NCI-H526 (cell line): ENCODE measurements around the gene MYO16.

Experiments used
- DNase-seq, 2 experiments: peaks; one replicate each; lab custom pipeline; 2025; lab: John Stamatoyannopoulos, UW

The MYO16 gene

GRCh38 chr13:108933061-108933460, 303.6 kb downstream of the MYO16 start:
- DNase-seq = no peak

DNA sequence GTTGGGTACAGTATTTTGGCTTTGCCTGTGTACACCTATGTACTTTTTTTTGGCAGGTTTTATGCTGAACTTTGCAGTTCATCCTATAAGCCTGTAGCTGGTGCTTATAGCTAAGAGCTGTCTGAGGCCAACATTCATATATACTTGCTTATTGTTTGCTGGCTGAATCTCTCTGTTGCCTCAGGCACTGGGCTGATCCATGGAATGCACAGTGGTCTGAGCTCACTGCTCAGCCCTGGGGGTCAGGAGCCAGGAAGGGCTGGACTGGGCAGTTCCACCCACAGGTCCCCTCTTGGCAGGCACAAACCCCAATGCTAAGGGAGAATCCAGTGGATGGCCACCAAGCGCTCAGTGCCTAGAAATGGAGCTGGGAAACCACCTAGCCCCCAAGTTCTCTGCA, 308.7 kb downstream of the MYO16 start:
- DNase-seq = no peak

- DNase-seq = no peak
Measured at GRCh38 chr13:108940121-108940520, 310.7 kb downstream of the MYO16 start.

- no peak for DNase-seq
Measured at GRCh38 chr13:108943842-108944241, 314.4 kb downstream of the MYO16 start.

GRCh38 chr13:108944760-108945159, 315.3 kb downstream of the MYO16 start:
- no peak for DNase-seq

- DNase-seq = no peak
Measured at GRCh38 chr13:108947551-108948030, 318.2 kb downstream of the MYO16 start.

- no peak for DNase-seq
Measured at GRCh38 chr13:108948251-108948671, 318.9 kb downstream of the MYO16 start.

DNA sequence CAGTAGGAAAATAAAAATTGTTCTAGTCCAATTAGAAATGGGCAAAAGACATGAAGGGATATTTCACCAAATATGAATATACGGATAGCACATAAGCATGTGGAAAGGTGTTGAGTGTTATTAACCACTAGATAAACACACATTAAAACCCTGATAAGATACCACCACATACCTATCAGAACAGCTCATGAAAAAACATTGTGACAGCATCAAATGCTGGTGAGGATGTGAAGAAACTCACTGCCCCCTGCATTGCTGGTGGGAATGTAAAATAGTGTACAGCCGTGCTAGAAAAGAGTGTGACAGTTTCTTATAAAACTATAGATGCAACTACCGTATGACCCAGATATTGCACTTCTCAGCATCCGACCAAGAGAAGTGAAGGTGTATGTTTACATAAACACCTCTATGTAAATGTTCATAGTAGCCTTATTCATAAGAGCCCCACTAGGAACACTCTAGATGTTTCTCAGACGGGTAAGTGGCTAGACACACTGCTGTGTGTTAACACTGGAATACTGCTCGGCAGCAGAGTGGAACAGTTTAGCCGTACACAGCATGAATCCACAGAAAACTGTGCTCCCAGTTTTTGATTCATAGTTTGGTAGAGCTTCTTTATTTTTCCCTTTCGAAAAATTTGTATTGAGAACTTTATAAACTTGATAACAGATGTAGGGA, 321.1 kb downstream of the MYO16 start:
- DNase-seq = no peak

- no peak for DNase-seq
Measured at GRCh38 chr13:108955741-108956140, 326.3 kb downstream of the MYO16 start.

DNA sequence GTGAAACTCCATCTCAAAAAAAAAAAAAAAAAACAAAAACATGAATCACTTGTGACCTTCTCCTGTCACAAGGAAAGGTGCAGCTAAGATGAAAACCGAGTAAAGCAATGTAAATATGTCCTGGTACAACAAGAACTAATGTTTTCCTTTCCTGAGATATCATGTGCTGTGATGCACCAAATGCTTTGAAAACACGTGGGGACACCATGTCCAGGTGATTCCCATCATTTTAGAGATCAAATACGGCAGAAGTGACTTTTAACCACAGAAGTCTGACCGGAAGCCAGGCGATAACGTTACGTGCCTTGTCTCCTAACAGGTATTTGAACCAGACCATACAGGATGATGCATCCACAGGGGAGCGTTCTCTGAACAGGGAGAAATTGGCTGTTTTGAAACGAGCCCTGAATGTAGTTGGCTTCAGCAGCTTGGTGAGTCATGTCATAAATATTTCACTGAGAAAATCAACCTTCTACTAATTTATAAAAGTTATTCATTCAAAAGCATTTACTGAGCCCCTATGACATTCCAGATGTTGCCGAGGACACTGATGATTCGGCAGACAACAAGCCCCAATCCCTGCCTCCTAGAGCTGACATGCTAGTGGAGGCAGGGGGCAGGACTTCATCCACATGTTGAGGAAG, 328.1 kb downstream of the MYO16 start:
- DNase-seq = no peak

DNA sequence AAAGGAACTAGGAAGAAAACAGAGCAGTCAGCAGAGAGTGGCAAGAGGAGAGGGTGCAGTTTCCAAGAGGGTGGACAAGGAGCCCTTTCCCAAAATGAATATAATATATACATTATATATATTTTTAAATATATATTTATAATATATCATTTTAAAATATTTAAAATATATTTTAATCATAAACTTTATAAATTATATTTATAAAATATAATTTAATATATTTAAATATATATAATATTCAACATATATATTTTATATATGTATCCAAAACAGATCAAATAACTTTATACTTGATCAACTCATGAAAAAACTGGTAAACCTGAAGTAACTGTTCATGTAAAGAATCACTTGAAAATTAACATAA, 328.6 kb downstream of the MYO16 start:
- DNase-seq = no peak

- DNase-seq = no peak
Measured at GRCh38 chr13:108959234-108959633, 329.8 kb downstream of the MYO16 start.

DNA sequence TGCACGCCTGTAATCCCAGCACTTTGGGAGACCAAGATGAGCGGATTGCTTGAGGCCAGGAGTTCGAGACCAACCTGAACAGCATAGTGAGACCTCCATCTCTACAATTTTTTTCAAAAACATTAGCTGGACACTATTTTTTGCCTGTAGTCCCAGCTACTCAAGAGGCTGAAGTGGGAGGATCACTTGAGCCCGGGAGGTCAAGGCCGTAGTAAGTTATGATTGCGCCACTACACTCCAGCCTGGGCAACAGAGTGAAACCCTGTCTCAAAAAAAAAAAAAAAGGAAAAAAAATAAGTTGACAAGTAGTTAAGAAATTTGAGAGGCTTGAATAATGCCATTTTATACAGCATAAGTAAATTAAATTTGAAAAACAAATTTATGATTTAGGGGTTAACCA, 330.6 kb downstream of the MYO16 start:
- no peak for DNase-seq

- DNase-seq = peak in 1 of 2 experiments; percentile 65
Measured at GRCh38 chr13:108961542-108962125, 332.2 kb downstream of the MYO16 start.

DNA sequence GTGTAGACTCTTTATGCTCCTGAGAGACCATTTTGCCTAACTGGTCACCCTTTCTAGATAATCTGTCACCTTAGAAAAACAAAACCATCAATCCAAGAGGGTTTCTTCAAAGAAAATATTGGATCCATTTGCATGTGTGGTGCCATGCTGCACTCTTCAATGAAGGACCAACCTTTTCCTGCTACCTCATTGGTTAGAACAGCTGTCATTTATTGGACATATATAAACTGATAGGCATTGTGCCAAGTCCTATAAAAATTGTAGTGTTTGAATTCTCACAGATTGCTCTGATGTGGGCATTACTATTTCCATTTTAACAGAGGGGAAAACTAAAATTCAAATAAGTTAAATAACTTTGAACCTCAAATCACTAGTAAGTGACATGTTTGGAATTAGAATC, 333.2 kb downstream of the MYO16 start:
- peak in 1 of 2 experiments; percentile 17 for DNase-seq

- DNase-seq = no peak
Measured at GRCh38 chr13:108963276-108963810, 333.9 kb downstream of the MYO16 start.

DNA sequence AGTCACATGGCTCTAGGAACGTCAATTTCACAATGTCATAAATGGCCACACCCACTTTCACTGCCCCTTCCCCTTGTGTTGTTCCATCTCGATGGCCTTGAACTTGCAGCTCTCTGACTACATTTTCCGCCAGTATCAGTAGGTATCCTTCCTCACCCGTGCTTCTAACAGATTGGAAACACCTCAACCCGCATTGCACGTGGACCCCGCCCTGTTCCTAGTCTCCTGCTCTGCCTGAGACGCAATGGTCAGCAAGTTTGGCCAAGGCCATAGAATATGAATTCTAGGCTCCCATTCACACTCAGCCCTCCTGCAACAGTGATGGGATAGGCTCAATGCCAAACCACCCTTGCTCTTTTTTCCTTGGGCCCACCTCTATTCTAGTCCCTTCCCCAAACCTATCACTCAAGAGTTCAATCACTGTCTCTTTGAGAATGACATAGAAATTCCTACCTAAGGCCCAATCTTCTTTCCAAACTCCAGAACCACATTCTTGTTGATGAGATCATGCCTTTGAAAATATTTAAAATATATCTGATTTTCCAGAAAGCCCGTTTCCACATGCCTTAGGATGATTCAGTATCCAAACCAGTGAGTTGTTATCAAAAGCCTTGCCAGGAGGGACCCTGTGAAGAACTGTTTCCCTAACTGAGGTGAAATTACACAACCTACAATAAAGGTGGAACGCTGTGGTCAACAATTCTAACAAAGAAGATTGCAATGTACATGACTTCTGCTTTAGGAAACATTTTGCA, 334.6 kb downstream of the MYO16 start:
- DNase-seq = no peak

GRCh38 chr13:108964606-108965005, 335.2 kb downstream of the MYO16 start:
- no peak for DNase-seq

DNA sequence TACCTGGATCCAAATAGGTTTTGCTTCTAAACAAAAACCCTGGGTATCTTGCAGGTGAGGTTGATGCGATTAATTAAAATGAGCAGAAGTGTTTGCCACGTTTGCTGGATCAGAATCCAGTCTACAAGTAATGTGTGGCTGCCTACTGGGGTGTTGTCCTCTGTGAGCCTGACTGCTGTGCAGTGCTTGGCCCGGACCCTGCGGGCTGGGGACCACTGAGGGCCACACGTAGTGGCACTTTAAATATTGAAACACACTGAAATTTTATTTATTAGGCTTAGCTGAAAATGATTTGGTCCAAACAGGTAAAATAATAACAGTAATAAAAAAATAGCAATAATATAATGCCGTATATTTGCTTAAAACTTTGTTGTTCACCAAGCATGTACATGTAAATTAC, 338.0 kb downstream of the MYO16 start:
- DNase-seq = no peak

DNA sequence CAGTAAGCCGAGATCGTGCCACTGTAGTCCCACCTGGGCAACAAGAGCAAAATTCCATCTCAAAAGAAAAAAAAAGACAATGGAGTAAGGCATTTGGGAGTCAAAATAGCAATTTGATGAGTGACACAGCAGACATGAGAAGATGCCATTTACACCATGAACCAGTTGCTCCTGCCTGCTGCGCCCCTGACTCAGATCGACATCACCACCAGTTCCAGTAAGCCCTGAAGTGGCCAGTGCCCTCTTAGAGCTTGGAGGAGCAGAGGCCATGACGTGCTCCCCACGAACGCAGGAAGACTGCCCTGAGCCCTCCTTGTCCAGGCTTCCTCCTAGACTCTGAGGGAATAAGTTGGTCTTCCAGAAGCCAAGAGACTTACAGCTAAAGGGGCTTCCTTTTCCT, 339.2 kb downstream of the MYO16 start:
- no peak for DNase-seq

DNA sequence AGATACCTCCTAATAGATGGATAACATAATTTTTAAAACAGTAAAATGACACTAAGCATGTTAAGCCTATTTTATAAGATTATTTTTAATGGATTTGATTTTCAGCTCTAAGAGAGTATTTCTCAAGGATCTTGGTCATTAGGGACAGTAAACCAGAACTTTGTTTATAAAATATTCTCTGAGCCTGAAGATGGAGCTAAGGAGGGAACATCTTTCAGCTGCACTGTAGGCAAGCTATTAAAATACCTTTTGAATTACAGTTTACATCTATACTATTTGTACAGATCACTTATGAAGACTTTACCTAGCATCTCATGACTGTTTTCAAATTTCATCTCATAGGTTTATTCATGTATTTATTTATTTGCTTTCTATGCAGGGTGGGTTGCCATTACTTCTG, 345.3 kb downstream of the MYO16 start:
- no peak for DNase-seq

DNA sequence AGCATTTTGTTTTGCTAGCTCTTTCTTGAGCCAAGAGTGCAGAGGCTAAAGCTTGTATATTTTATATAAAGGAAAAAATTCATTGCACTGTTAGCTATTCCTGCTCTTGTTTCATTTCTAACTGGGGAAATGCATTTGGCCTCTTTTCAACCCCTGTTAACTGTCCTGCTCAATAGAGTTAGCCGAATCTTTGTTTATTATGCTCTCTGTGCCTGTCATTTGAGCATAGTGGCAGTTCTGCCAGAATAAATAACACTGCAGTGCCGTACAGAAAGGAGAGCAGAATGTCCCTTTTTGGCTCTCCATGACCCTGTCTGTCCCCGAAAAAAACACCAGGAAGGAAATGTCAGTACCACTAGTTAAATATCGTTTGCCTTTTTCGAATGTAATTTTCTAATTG, 350.8 kb downstream of the MYO16 start:
- no peak for DNase-seq
